GM23338 (cell line): ENCODE measurements around the gene ARHGEF16.

Experiments used
- CTCF ChIP-seq, 2 experiments: fragments of 200-600 bp in 1 of 2; sonication (generic) in 1 of 2; conservative IDR thresholded peaks; 2 replicates each; pipeline versions ENCODE4 v1.5.1 to v1.6.1; 2016 to 2017; ENCODE audit warnings: antibody characterized with exemption in 2 of 2, low read depth in 2 of 2, mild to moderate bottlenecking in 2 of 2, moderate library complexity in 1 of 2
- EZH2 ChIP-seq: fragments of 200-600 bp; sonication (generic); IDR thresholded peaks from one replicate; pipeline ENCODE4 v1.8.0; 2017; ENCODE audit warnings: antibody characterized with exemption, mild to moderate bottlenecking, low read depth; ENCODE audit not compliant: unreplicated experiment
- EZH2phosphoT487 ChIP-seq: fragments of 200-600 bp; sonication (generic); IDR thresholded peaks from one replicate; pipeline ENCODE4 v1.8.1; 2018; ENCODE audit warnings: antibody characterized with exemption; ENCODE audit not compliant: unreplicated experiment
- JUNB ChIP-seq: IDR thresholded peaks from one replicate; pipeline ENCODE4 v1.6.1; 2016; ENCODE audit warnings: antibody characterized with exemption; ENCODE audit not compliant: unreplicated experiment
- POLR2AphosphoS5 ChIP-seq: IDR thresholded peaks from 2 replicates; pipeline ENCODE4 v1.6.1; 2016; ENCODE audit warnings: antibody characterized with exemption, low read depth
- STAT1 ChIP-seq: IDR thresholded peaks from one replicate; pipeline ENCODE4 v1.6.1; 2016; ENCODE audit warnings: antibody characterized with exemption; ENCODE audit not compliant: unreplicated experiment

GRCh38 chr1:3508757-3509415, 54.4 kb downstream of the ARHGEF16 start:
- TF ChIP-seq CTCF (conservative IDR thresholded peaks at IDR 0.05; ENCODE audit: low read depth in 2 of 2) (no peak), EZH2 (no peak), POLR2AphosphoS5 (no peak), EZH2phosphoT487 (no peak), JUNB (no peak), STAT1 (no peak)
